Measurements from ENCODE around the gene MAP2K1.

MAP2K1 gene

GRCh38 chr15:66515901-66516322 is 129.2 kb downstream of the MAP2K1 start:
- POLR2A ChIA-PET, result interaction anchor here (2.0 kb wide), 1 partner anchor 11 kb away, joined by 6 read pairs; the partner anchor contains the start of genes RPL4 and ZWILCH
- peaks cover 51 to 68% of the 10 kb centered on the region in 2 experiments for H3K36me3 ChIP-seq (ENCODE audit: control insufficient read depth in 2 of 2, insufficient read depth in 1 of 2, low read length in 2 of 2)
- peak; percentile 60 for TF ChIP-seq PRDM10 (tag by site-specific recombination; IDR thresholded peaks at IDR 0.05)
- TF ChIP-seq ZNF488 (tag by site-specific recombination; IDR thresholded peaks at IDR 0.05), result no peak
- 0 out of 2 replicates have a peak, but pooled peaks have one; percentile 31 for TF ChIP-seq OSR2 (tag by site-specific recombination; IDR thresholded peaks at IDR 0.05)

GRCh38 chr15:66523926-66524325 is 137.2 kb downstream of the MAP2K1 start:
- no peak for TF ChIP-seq ZNF37A (tag by site-specific recombination; IDR thresholded peaks at IDR 0.05)
- no peak for TF ChIP-seq YY2 (tag by site-specific recombination; IDR thresholded peaks at IDR 0.05)
- TF ChIP-seq ZIC2 (tag by site-specific recombination; IDR thresholded peaks at IDR 0.05), result no peak
- TF ChIP-seq ZNF704 (tag by site-specific recombination; IDR thresholded peaks at IDR 0.05), result no peak
- TF ChIP-seq KLF10 (tag by site-specific recombination; IDR thresholded peaks at IDR 0.05), result no peak
- TF ChIP-seq ZNF843 (tag by site-specific recombination; IDR thresholded peaks at IDR 0.05), result no peak
- Histone ChIP-seq H3K4me1 (ENCODE audit: control insufficient read depth, insufficient read depth, low read length) (no peaks in the 10 kb centered on the region), H3K27ac (ENCODE audit: extremely low read depth, low read depth, low read length) (no peak overlapping the region), H3K4me3 (ENCODE audit: low read depth, low read length) (no peak overlapping the region), H3K9me3 (ENCODE audit: control insufficient read depth, insufficient read depth, low read depth, low read length) (no peaks in the 10 kb centered on the region), H3K36me3 (ENCODE audit: control insufficient read depth in 2 of 2, insufficient read depth in 1 of 2, low read length in 2 of 2) (peaks cover 50 to 69% of the 10 kb centered on the region in 2 experiments)
- ChIA-PET POLR2A (interaction anchor here (0.6 kb wide), 1 partner anchor 127 kb away, joined by 11 read pairs; no protein-coding TSS in a partner anchor), CTCF (interaction anchor here (0.6 kb wide), 1 partner anchor 882 kb away, joined by 3 read pairs; no protein-coding TSS in a partner anchor)

More at GRCh38 chr15:66515901-66516322, 129.2 kb downstream of the MAP2K1 start:
- Histone ChIP-seq H3K4me1 (ENCODE audit: control insufficient read depth, insufficient read depth, low read length) (no peaks in the 10 kb centered on the region), H3K27ac (ENCODE audit: extremely low read depth, low read depth, low read length) (no peak overlapping the region), H3K4me3 (ENCODE audit: low read depth, low read length) (no peak overlapping the region), H3K9me3 (ENCODE audit: control insufficient read depth, insufficient read depth, low read depth, low read length) (no peaks in the 10 kb centered on the region)
- CTCF ChIA-PET, result interaction anchor here (0.6 kb wide), 1 partner anchor 940 kb away, joined by 3 read pairs; no protein-coding TSS in a partner anchor

- CTCF ChIA-PET, result interaction anchor here (1.0 to 1.5 kb wide), 2 partner anchors 25 to 27 kb away, joined by 3 to 4 read pairs; no protein-coding TSS in a partner anchor
- TF ChIP-seq ZNF549 (tag by site-specific recombination; IDR thresholded peaks at IDR 0.05), result no peak
- no peak for TF ChIP-seq ZNF132 (tag by site-specific recombination; IDR thresholded peaks at IDR 0.05; ENCODE audit: borderline replicate concordance)
- TF ChIP-seq ZNF596 (tag by site-specific recombination; IDR thresholded peaks at IDR 0.05), result no peak
- no peak for TF ChIP-seq ZNF555 (tag by site-specific recombination; conservative IDR thresholded peaks at IDR 0.05)
- no peak for TF ChIP-seq ZNF292 (tag by site-specific recombination; IDR thresholded peaks at IDR 0.05; ENCODE audit: borderline replicate concordance, low read depth)
- no peak for TF ChIP-seq ZNF560 (tag by site-specific recombination; IDR thresholded peaks at IDR 0.05; ENCODE audit: borderline replicate concordance)
- no peak for TF ChIP-seq HOXA7 (CRISPR knock-in tag; IDR thresholded peaks at IDR 0.05; ENCODE audit: borderline replicate concordance)
- no peak for TF ChIP-seq ZBTB11 (tag by site-specific recombination; conservative IDR thresholded peaks at IDR 0.05; ENCODE audit: low read depth)
- no peak for TF ChIP-seq ZNF48 (tag by site-specific recombination; IDR thresholded peaks at IDR 0.05)
- TF ChIP-seq ZNF350 (tag by site-specific recombination; IDR thresholded peaks at IDR 0.05), result no peak
- no peak for TF ChIP-seq ZFP41 (tag by site-specific recombination; IDR thresholded peaks at IDR 0.05; ENCODE audit: borderline replicate concordance)
- TF ChIP-seq ZNF202 (tag by site-specific recombination; IDR thresholded peaks at IDR 0.05; ENCODE audit: borderline replicate concordance), result no peak
- TF ChIP-seq ZNF239 (tag by site-specific recombination; IDR thresholded peaks at IDR 0.05), result no peak
- no peaks in the 10 kb centered on the region for H3K4me1 ChIP-seq (ENCODE audit: control insufficient read depth, insufficient read depth, low read length)
- H3K9me3 ChIP-seq (ENCODE audit: control insufficient read depth, insufficient read depth, low read depth, low read length), result no peaks in the 10 kb centered on the region
- H3K27ac ChIP-seq (ENCODE audit: extremely low read depth, low read depth, low read length), result no peak overlapping the region
- POLR2A ChIA-PET, result no interaction called here
- H3K36me3 ChIP-seq (ENCODE audit: control insufficient read depth in 2 of 2, insufficient read depth in 1 of 2, low read length in 2 of 2), result peaks cover 55 to 67% of the 10 kb centered on the region in 2 experiments
- no peak overlapping the region for H3K4me3 ChIP-seq (ENCODE audit: low read depth, low read length)
Observed at GRCh38 chr15:66524838-66525237, 138.1 kb downstream of the MAP2K1 start.
